Measurements from ENCODE around the gene TRUB1. TPM values are rescaled to one million over a fixed set of nuclear protein-coding genes. Genes with fewer than 3 reads are reported as not detected.

Gene TRUB1
- total and polyA plus RNA-seq, 2 of the 4 experiments (the other 2 are of a cell fraction) = 9.1 to 17.9 TPM

DNA sequence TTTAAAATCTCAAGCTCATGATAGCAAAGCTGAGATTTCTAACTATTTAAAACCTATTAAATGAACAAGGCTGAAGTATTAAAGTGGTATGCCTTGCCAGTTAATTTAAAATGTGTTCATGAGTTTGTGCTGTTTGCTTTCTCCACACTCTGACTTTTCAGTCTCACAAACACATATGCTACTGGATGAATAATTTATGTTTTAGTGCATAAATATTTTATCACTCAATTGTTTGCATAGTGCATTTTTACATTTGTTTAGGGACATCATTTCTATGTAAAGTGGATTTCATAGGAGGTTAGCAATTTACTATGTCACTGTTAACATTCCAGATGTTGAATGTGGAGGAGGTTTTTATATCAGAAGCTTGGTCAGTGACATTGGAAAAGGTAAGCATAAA lies 36.0 kb downstream of the TRUB1 start:
- H3K4me1 ChIP-seq (ENCODE audit: control insufficient read depth, insufficient read depth, low read length) = no peaks in the 10 kb centered on the region
- no peak overlapping the region for H2AFZ ChIP-seq (replicated peaks; ENCODE audit: low read length, poor library complexity)
- H3K18ac ChIP-seq (ENCODE audit: low read depth, low read length) = no peak overlapping the region
- H4K20me1 ChIP-seq (ENCODE audit: insufficient read depth, low read length) = no peaks in the 10 kb centered on the region
- no peaks in the 10 kb centered on the region for H3K9me3 ChIP-seq (ENCODE audit: control insufficient read depth, insufficient read depth, low read length)
- CTCF ChIA-PET = interaction anchor here (0.5 kb wide), 1 partner anchor 18 kb away, joined by 3 read pairs; no protein-coding TSS in a partner anchor
- H4K8ac ChIP-seq (ENCODE audit: low read depth in 2 of 2, low read length in 2 of 2) = no peak overlapping the region
- no peak overlapping the region for H3K27ac ChIP-seq (ENCODE audit: insufficient read depth, low read length)
- H3K14ac ChIP-seq (replicated peaks; ENCODE audit: low read depth, low read length) = no peak overlapping the region
- no peak overlapping the region for H2BK5ac ChIP-seq (ENCODE audit: low read depth, low read length, poor library complexity, severe bottlenecking)
- H3K56ac ChIP-seq (ENCODE audit: extremely low read depth, insufficient read depth, low read length) = no peak overlapping the region
- H2BK120ac ChIP-seq (ENCODE audit: low read depth, low read length) = no peak overlapping the region
- dilution Hi-C loops (cut with HindIII; ENCODE audit: low sequenced_read_pairs, unreplicated experiment) = no loop called here
- no TSS peak for BruUV-seq (replicated peaks)
- intact Hi-C loops (cut with micrococcal nuclease) = no loop called here
- TF ChIP-seq RFX5 (IDR thresholded peaks at IDR 0.05; ENCODE audit: low read depth, low read length) (no peak), MAFK (IDR thresholded peaks at IDR 0.05; ENCODE audit: low read depth, low read length) (no peak), FOS (IDR thresholded peaks at IDR 0.05; ENCODE audit: low read depth, low read length) (no peak)
- no peaks in the 10 kb centered on the region for H3K27me3 ChIP-seq (ENCODE audit: control insufficient read depth, insufficient read depth, low read length)
- peaks cover 3% of the 10 kb centered on the region; the same call in 1 of the 2 replicates for H3K36me3 ChIP-seq (ENCODE audit: control insufficient read depth, insufficient read depth, low read length)
- H3K4me3 ChIP-seq (ENCODE audit: insufficient read depth, low read depth, low read length) = no peak overlapping the region
- peaks cover 7 to 12% of the 10 kb centered on the region in 2 experiments; a peak in 3 of 4 replicates for H3K79me1 ChIP-seq (ENCODE audit: low read depth in 1 of 2, low read length in 2 of 2)
- H3K4ac ChIP-seq (ENCODE audit: low read depth, low read length) = no peak overlapping the region
- no peak overlapping the region for H4K91ac ChIP-seq (ENCODE audit: insufficient read depth, low read depth, low read length)
- no peak overlapping the region for H3K23ac ChIP-seq (ENCODE audit: low read depth, low read length)
- no peak for DNase-seq
- no peak overlapping the region for H2AK5ac ChIP-seq (ENCODE audit: low read depth, low read length)
- H2BK15ac ChIP-seq (ENCODE audit: low read depth, low read length) = no peak overlapping the region
- H2AK9ac ChIP-seq (replicated peaks; ENCODE audit: low read depth, low read length, poor library complexity) = no peak overlapping the region
- POLR2A ChIA-PET (ENCODE audit: unreplicated experiment) = no interaction called here
- H3K4me2 ChIP-seq (ENCODE audit: low read depth, low read length) = no peak overlapping the region
- no peak overlapping the region for H2BK20ac ChIP-seq (ENCODE audit: low read depth, low read length)
- H3K9ac ChIP-seq (ENCODE audit: low read depth, low read length) = no peak overlapping the region
- H3K9me1 ChIP-seq (ENCODE audit: insufficient read depth, low read length) = no peaks in the 10 kb centered on the region
- no peak overlapping the region for H4K5ac ChIP-seq (ENCODE audit: low read depth, low read length)
- ATAC-seq (ENCODE audit: low read depth) = no peak; the same call in 1 of the 2 replicates
- in situ Hi-C loops (cut with MboI; ENCODE audit: low sequenced_read_pairs) = no loop called here
